Measurements from ENCODE around the gene KRT6B. TPM values are rescaled to one million over a fixed set of nuclear protein-coding genes. Genes with fewer than 3 reads are reported as not detected.
"Not testable (repeated sequence)": the region's sequence is repeated elsewhere in the genome, so short reads cannot be mapped to it uniquely, and the experiment has no call there.

KRT6B gene
- total RNA-seq, 1 donor from 2014 or later: not detected

GRCh38 chr12:52455821-52456220 lies 3.9 kb upstream of the KRT6B start:
- Mint-ChIP-seq H3K27me3 (ENCODE audit: unreplicated experiment) (peaks cover 2% of the 10 kb centered on the region), H3K4me3 (ENCODE audit: unreplicated experiment) (no peak overlapping the region), H3K36me3 (ENCODE audit: low read depth, unreplicated experiment) (no peaks in the 10 kb centered on the region), H3K9me3 (ENCODE audit: unreplicated experiment) (no peaks in the 10 kb centered on the region), H3K27ac (ENCODE audit: unreplicated experiment) (no peak overlapping the region), H3K4me1 (ENCODE audit: unreplicated experiment) (no peaks in the 10 kb centered on the region)
- DNase-seq (ENCODE audit: low spot score): no peak
- TF ChIP-seq CTCF (IDR thresholded peaks at IDR 0.05; ENCODE audit: unreplicated experiment): no peak

GRCh38 chr12:52454411-52455201 lies 2.7 kb upstream of the KRT6B start:
- Mint-ChIP-seq H3K27ac (ENCODE audit: unreplicated experiment) (no peak overlapping the region), H3K4me1 (ENCODE audit: unreplicated experiment) (no peaks in the 10 kb centered on the region), H3K9me3 (ENCODE audit: unreplicated experiment) (no peaks in the 10 kb centered on the region), H3K36me3 (ENCODE audit: low read depth, unreplicated experiment) (no peaks in the 10 kb centered on the region), H3K4me3 (ENCODE audit: unreplicated experiment) (no peak overlapping the region), H3K27me3 (ENCODE audit: unreplicated experiment) (peaks cover 3% of the 10 kb centered on the region)
- no peak for TF ChIP-seq CTCF (IDR thresholded peaks at IDR 0.05; ENCODE audit: unreplicated experiment)
- DNase-seq (ENCODE audit: low spot score): no peak

- Mint-ChIP-seq H3K27ac (ENCODE audit: unreplicated experiment) (no peak overlapping the region), H3K9me3 (ENCODE audit: unreplicated experiment) (peaks cover 4% of the 10 kb centered on the region), H3K4me3 (ENCODE audit: unreplicated experiment) (no peak overlapping the region), H3K27me3 (ENCODE audit: unreplicated experiment) (peaks cover 3% of the 10 kb centered on the region), H3K36me3 (ENCODE audit: low read depth, unreplicated experiment) (no peaks in the 10 kb centered on the region), H3K4me1 (ENCODE audit: unreplicated experiment) (no peaks in the 10 kb centered on the region)
- DNase-seq (ENCODE audit: low spot score): no peak
- no peak for TF ChIP-seq CTCF (IDR thresholded peaks at IDR 0.05; ENCODE audit: unreplicated experiment)
These were observed 3.7 kb downstream of the KRT6B start for GRCh38 chr12:52448228-52448627.

GRCh38 chr12:52447196-52447595 lies 4.8 kb downstream of the KRT6B start:
- not testable (repeated sequence) for H3K27me3 Mint-ChIP-seq (ENCODE audit: unreplicated experiment); H3K9me3 Mint-ChIP-seq (ENCODE audit: unreplicated experiment); H3K4me3 Mint-ChIP-seq (ENCODE audit: unreplicated experiment); H3K4me1 Mint-ChIP-seq (ENCODE audit: unreplicated experiment); H3K36me3 Mint-ChIP-seq (ENCODE audit: low read depth, unreplicated experiment); DNase-seq (ENCODE audit: low spot score); H3K27ac Mint-ChIP-seq (ENCODE audit: unreplicated experiment)

GRCh38 chr12:52446367-52447045 lies 5.4 kb downstream of the KRT6B start:
- H3K4me3 Mint-ChIP-seq (ENCODE audit: unreplicated experiment): peak overlapping the region; percentile 19
- H3K36me3 Mint-ChIP-seq (ENCODE audit: low read depth, unreplicated experiment): no peaks in the 10 kb centered on the region
- peaks cover 4% of the 10 kb centered on the region for H3K9me3 Mint-ChIP-seq (ENCODE audit: unreplicated experiment)
- no peak for DNase-seq (ENCODE audit: low spot score)
- H3K4me1 Mint-ChIP-seq (ENCODE audit: unreplicated experiment): no peaks in the 10 kb centered on the region
- no peak for TF ChIP-seq CTCF (IDR thresholded peaks at IDR 0.05; ENCODE audit: unreplicated experiment)
- H3K27me3 Mint-ChIP-seq (ENCODE audit: unreplicated experiment): peaks cover 3% of the 10 kb centered on the region
- H3K27ac Mint-ChIP-seq (ENCODE audit: unreplicated experiment): no peak overlapping the region
